ENCODE data around the gene TSEN54. TPM values are rescaled to one million over a fixed set of nuclear protein-coding genes. Genes with fewer than 3 reads are reported as not detected.

TSEN54 gene
- total RNA-seq, 1 experiment from 2014 or later, result 36.6 TPM

GRCh38 chr17:75548813-75549212 is 32.5 kb downstream of the TSEN54 start:
- intact Hi-C loops (cut with micrococcal nuclease; ENCODE audit: unreplicated experiment), result no loop called here
- H3K36me3 ChIP-seq (ENCODE audit: insufficient read depth, low read length, poor library complexity, severe bottlenecking), result no peaks in the 10 kb centered on the region
- no peak for DNase-seq (ENCODE audit: low spot score)
- H3K4me3 ChIP-seq (ENCODE audit: low read depth, low read length, poor library complexity, severe bottlenecking), result no peak overlapping the region
- CTCF ChIA-PET, result interaction anchor here (0.7 kb wide), 1 partner anchor 199 kb away, joined by 3 read pairs; no protein-coding TSS in a partner anchor
- no peaks in the 10 kb centered on the region for H3K9me3 ChIP-seq (ENCODE audit: low read depth, low read length, poor library complexity, severe bottlenecking)
- POLR2A ChIA-PET (ENCODE audit: low non-redundant PET), result no interaction called here
- no peaks in the 10 kb centered on the region for H3K27me3 ChIP-seq (replicated peaks; ENCODE audit: insufficient read depth, low read depth, low read length, poor library complexity)
- no TSS peak for BruUV-seq (replicated peaks)
- H3K27ac ChIP-seq (ENCODE audit: low read depth, low read length, poor library complexity, severe bottlenecking), result no peak overlapping the region
- TF ChIP-seq, protein P1, sequence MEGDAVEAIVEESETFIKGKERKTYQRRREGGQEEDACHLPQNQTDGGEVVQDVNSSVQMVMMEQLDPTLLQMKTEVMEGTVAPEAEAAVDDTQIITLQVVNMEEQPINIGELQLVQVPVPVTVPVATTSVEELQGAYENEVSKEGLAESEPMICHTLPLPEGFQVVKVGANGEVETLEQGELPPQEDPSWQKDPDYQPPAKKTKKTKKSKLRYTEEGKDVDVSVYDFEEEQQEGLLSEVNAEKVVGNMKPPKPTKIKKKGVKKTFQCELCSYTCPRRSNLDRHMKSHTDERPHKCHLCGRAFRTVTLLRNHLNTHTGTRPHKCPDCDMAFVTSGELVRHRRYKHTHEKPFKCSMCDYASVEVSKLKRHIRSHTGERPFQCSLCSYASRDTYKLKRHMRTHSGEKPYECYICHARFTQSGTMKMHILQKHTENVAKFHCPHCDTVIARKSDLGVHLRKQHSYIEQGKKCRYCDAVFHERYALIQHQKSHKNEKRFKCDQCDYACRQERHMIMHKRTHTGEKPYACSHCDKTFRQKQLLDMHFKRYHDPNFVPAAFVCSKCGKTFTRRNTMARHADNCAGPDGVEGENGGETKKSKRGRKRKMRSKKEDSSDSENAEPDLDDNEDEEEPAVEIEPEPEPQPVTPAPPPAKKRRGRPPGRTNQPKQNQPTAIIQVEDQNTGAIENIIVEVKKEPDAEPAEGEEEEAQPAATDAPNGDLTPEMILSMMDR (conservative IDR thresholded peaks at IDR 0.05; ENCODE audit: low read depth, low read length), result no peak
- no peak for TF ChIP-seq EZH2 (IDR thresholded peaks at IDR 0.05; ENCODE audit: borderline replicate concordance, low read depth, low read length, poor library complexity, severe bottlenecking)
- H3K4me1 ChIP-seq (ENCODE audit: insufficient read depth, low read length, poor library complexity, severe bottlenecking), result no peaks in the 10 kb centered on the region

GRCh38 chr17:75549246-75550138 is 33.2 kb downstream of the TSEN54 start:
- intact Hi-C loops (cut with micrococcal nuclease; ENCODE audit: unreplicated experiment), result no loop called here
- BruUV-seq (replicated peaks), result no TSS peak
- Histone ChIP-seq H3K36me3 (ENCODE audit: insufficient read depth, low read length, poor library complexity, severe bottlenecking) (no peaks in the 10 kb centered on the region), H3K9me3 (ENCODE audit: low read depth, low read length, poor library complexity, severe bottlenecking) (no peaks in the 10 kb centered on the region), H3K27ac (ENCODE audit: low read depth, low read length, poor library complexity, severe bottlenecking) (no peak overlapping the region), H3K27me3 (replicated peaks; ENCODE audit: insufficient read depth, low read depth, low read length, poor library complexity) (no peaks in the 10 kb centered on the region), H3K4me1 (ENCODE audit: insufficient read depth, low read length, poor library complexity, severe bottlenecking) (no peaks in the 10 kb centered on the region), H3K4me3 (ENCODE audit: low read depth, low read length, poor library complexity, severe bottlenecking) (no peak overlapping the region)
- no peak for DNase-seq (ENCODE audit: low spot score)
- POLR2A ChIA-PET (ENCODE audit: low non-redundant PET), result no interaction called here
- no peak for TF ChIP-seq EZH2 (IDR thresholded peaks at IDR 0.05; ENCODE audit: borderline replicate concordance, low read depth, low read length, poor library complexity, severe bottlenecking)
- TF ChIP-seq, protein P1 (conservative IDR thresholded peaks at IDR 0.05; ENCODE audit: low read depth, low read length), result no peak
- CTCF ChIA-PET, result interaction anchor here (0.7 kb wide), 1 partner anchor 199 kb away, joined by 3 read pairs; no protein-coding TSS in a partner anchor

DNA sequence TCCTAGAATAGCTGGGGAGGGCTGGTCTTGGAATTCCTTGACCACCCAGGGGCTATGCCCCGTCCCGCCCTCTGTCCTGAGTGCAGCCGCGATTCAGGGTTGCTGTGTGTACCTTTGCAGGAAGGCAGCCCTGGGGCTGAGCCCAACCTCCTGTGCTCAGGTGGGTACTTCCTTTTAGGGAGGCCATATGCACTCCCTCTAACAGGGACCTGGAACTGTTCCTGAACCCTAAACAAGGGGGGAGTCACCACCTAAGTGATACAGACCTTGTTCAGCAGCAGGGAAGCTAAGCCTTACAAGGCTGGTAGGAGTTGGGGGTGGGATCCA is 33.8 kb downstream of the TSEN54 start:
- ChIA-PET CTCF (interaction anchor here (0.6 to 0.7 kb wide), 2 partner anchors 51 to 123 kb away, joined by 6 to 8 read pairs; no protein-coding TSS in a partner anchor), POLR2A (ENCODE audit: low non-redundant PET) (no interaction called here)
- no peak for DNase-seq (ENCODE audit: low spot score)
- Histone ChIP-seq H3K27ac (ENCODE audit: low read depth, low read length, poor library complexity, severe bottlenecking) (no peak overlapping the region), H3K27me3 (replicated peaks; ENCODE audit: insufficient read depth, low read depth, low read length, poor library complexity) (no peaks in the 10 kb centered on the region), H3K36me3 (ENCODE audit: insufficient read depth, low read length, poor library complexity, severe bottlenecking) (no peaks in the 10 kb centered on the region), H3K9me3 (ENCODE audit: low read depth, low read length, poor library complexity, severe bottlenecking) (no peaks in the 10 kb centered on the region), H3K4me3 (ENCODE audit: low read depth, low read length, poor library complexity, severe bottlenecking) (no peak overlapping the region), H3K4me1 (ENCODE audit: insufficient read depth, low read length, poor library complexity, severe bottlenecking) (no peaks in the 10 kb centered on the region)
- no TSS peak for BruUV-seq (replicated peaks)
- no peak for TF ChIP-seq EZH2 (IDR thresholded peaks at IDR 0.05; ENCODE audit: borderline replicate concordance, low read depth, low read length, poor library complexity, severe bottlenecking)
- intact Hi-C loops (cut with micrococcal nuclease; ENCODE audit: unreplicated experiment), result no loop called here

Data from A673 (cell line).